ENCODE measurements around the gene TRIM39. TPM values are rescaled to one million over a fixed set of nuclear protein-coding genes. Genes with fewer than 3 reads are reported as not detected.

TRIM39 gene
- total RNA-seq, 1 experiment from 2014 or later = 24.9 TPM

DNA sequence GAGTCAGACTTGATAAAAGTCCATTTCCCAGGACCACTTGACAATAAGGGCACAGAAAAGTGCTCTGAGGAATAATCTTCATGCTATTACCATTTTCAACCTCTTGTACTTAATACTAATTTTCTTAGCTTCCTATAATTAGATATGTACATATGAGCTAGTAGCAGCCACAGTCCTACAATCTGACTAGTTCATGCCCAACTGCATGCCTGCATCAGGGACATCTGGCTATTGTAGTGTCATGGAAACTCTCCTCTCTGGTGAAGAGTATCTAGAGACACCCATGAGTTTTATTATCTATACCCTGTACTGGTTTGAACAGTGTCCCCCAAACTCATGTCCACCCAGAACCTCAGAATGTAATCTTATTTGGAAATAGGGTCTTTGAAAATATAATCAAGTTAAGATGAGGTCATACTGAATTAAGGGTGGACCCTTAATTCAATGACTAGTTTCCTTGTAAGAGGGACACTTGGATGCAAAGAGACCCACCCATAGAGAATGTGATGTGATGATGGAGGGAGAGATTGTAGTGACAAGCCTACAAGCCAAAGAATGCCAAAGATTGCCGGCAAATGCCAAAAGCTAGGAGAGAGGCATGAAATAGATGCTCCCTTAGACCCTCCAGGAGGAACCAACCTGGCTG lies 13.9 kb upstream of the TRIM39 start:
- no peaks in the 10 kb centered on the region for H3K9me3 Mint-ChIP-seq
- ChIA-PET CTCF (no interaction called here), POLR2A (interaction anchor here (0.5 kb wide), 1 partner anchor 450 kb away, joined by 4 read pairs; no protein-coding TSS in a partner anchor)
- H3K36me3 Mint-ChIP-seq = peaks cover 56% of the 10 kb centered on the region
- DNase-seq (ENCODE audit: low spot score) = no peak
- H3K4me1 Mint-ChIP-seq = peaks cover 30% of the 10 kb centered on the region
- no peak for ATAC-seq
- TF ChIP-seq, protein P1, sequence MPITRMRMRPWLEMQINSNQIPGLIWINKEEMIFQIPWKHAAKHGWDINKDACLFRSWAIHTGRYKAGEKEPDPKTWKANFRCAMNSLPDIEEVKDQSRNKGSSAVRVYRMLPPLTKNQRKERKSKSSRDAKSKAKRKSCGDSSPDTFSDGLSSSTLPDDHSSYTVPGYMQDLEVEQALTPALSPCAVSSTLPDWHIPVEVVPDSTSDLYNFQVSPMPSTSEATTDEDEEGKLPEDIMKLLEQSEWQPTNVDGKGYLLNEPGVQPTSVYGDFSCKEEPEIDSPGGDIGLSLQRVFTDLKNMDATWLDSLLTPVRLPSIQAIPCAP (CRISPR knock-in tag; IDR thresholded peaks at IDR 0.05) = no peak
- TF ChIP-seq CREM (CRISPR knock-in tag; IDR thresholded peaks at IDR 0.05) (no peak), CREB1 (CRISPR knock-in tag; IDR thresholded peaks at IDR 0.05) (no peak), ZBTB21 (CRISPR knock-in tag; IDR thresholded peaks at IDR 0.05; ENCODE audit: borderline replicate concordance) (no peak), NR1H2 (CRISPR knock-in tag; IDR thresholded peaks at IDR 0.05) (no peak), ELF4 (CRISPR knock-in tag; IDR thresholded peaks at IDR 0.05; ENCODE audit: low read depth) (no peak), IRF2 (CRISPR knock-in tag; IDR thresholded peaks at IDR 0.05; ENCODE audit: borderline replicate concordance, low read depth) (no peak), RORB (CRISPR knock-in tag; IDR thresholded peaks at IDR 0.05) (no peak), CBFB (CRISPR knock-in tag; IDR thresholded peaks at IDR 0.05; ENCODE audit: low read depth) (no peak), EMX1 (CRISPR knock-in tag; IDR thresholded peaks at IDR 0.05) (no peak), KAT7 (CRISPR knock-in tag; IDR thresholded peaks at IDR 0.05; ENCODE audit: borderline replicate concordance) (no peak), JUN (CRISPR knock-in tag; IDR thresholded peaks at IDR 0.05) (no peak), ZNF121 (CRISPR knock-in tag; IDR thresholded peaks at IDR 0.05) (no peak), SMAD3 (CRISPR knock-in tag; IDR thresholded peaks at IDR 0.05; ENCODE audit: borderline replicate concordance) (no peak), AR (CRISPR knock-in tag; IDR thresholded peaks at IDR 0.05) (no peak), FOXK1 (CRISPR knock-in tag; IDR thresholded peaks at IDR 0.05) (no peak), OVOL2 (CRISPR knock-in tag; IDR thresholded peaks at IDR 0.05; ENCODE audit: borderline replicate concordance) (no peak)
- TF ChIP-seq, protein P2, sequence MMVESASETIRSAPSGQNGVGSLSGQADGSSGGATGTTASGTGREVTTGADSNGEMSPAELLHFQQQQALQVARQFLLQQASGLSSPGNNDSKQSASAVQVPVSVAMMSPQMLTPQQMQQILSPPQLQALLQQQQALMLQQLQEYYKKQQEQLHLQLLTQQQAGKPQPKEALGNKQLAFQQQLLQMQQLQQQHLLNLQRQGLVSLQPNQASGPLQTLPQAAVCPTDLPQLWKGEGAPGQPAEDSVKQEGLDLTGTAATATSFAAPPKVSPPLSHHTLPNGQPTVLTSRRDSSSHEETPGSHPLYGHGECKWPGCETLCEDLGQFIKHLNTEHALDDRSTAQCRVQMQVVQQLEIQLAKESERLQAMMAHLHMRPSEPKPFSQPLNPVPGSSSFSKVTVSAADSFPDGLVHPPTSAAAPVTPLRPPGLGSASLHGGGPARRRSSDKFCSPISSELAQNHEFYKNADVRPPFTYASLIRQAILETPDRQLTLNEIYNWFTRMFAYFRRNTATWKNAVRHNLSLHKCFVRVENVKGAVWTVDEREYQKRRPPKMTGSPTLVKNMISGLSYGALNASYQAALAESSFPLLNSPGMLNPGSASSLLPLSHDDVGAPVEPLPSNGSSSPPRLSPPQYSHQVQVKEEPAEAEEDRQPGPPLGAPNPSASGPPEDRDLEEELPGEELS (CRISPR knock-in tag; IDR thresholded peaks at IDR 0.05) = no peak
- TF ChIP-seq, protein P3, sequence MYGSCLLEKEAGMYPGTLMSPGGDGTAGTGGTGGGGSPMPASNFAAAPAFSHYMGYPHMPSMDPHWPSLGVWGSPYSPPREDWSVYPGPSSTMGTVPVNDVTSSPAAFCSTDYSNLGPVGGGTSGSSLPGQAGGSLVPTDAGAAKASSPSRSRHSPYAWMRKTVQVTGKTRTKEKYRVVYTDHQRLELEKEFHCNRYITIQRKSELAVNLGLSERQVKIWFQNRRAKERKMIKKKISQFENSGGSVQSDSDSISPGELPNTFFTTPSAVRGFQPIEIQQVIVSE (CRISPR knock-in tag; IDR thresholded peaks at IDR 0.05; ENCODE audit: borderline replicate concordance) = no peak
- TF ChIP-seq, protein P4, sequence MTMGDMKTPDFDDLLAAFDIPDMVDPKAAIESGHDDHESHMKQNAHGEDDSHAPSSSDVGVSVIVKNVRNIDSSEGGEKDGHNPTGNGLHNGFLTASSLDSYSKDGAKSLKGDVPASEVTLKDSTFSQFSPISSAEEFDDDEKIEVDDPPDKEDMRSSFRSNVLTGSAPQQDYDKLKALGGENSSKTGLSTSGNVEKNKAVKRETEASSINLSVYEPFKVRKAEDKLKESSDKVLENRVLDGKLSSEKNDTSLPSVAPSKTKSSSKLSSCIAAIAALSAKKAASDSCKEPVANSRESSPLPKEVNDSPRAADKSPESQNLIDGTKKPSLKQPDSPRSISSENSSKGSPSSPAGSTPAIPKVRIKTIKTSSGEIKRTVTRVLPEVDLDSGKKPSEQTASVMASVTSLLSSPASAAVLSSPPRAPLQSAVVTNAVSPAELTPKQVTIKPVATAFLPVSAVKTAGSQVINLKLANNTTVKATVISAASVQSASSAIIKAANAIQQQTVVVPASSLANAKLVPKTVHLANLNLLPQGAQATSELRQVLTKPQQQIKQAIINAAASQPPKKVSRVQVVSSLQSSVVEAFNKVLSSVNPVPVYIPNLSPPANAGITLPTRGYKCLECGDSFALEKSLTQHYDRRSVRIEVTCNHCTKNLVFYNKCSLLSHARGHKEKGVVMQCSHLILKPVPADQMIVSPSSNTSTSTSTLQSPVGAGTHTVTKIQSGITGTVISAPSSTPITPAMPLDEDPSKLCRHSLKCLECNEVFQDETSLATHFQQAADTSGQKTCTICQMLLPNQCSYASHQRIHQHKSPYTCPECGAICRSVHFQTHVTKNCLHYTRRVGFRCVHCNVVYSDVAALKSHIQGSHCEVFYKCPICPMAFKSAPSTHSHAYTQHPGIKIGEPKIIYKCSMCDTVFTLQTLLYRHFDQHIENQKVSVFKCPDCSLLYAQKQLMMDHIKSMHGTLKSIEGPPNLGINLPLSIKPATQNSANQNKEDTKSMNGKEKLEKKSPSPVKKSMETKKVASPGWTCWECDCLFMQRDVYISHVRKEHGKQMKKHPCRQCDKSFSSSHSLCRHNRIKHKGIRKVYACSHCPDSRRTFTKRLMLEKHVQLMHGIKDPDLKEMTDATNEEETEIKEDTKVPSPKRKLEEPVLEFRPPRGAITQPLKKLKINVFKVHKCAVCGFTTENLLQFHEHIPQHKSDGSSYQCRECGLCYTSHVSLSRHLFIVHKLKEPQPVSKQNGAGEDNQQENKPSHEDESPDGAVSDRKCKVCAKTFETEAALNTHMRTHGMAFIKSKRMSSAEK (CRISPR knock-in tag; IDR thresholded peaks at IDR 0.05; ENCODE audit: borderline replicate concordance) = no peak
- no peak overlapping the region for H3K27ac Mint-ChIP-seq
- no peaks in the 10 kb centered on the region for H3K27me3 Mint-ChIP-seq (ENCODE audit: low read depth)
- no peak overlapping the region for H3K4me3 Mint-ChIP-seq
